ENCODE measurements around the gene CEP192. TPM values are rescaled to one million over a fixed set of nuclear protein-coding genes. Genes with fewer than 3 reads are reported as not detected.

CEP192 gene
- total and polyA plus RNA-seq, 2 donors from 2014 or later = 4.9 to 31.7 TPM

- Histone ChIP-seq H3K4me3 (ENCODE audit: low read length in 3 of 3) (no peak overlapping the region), H3K36me3 (ENCODE audit: control insufficient read depth in 2 of 3, insufficient read depth in 3 of 3, low read length in 3 of 3) (peaks cover 4 to 11% (median 8%) of the 10 kb centered on the region in 3 donors), H3K27me3 (ENCODE audit: control insufficient read depth, insufficient read depth, low read length) (no peaks in the 10 kb centered on the region), H3K9me3 (ENCODE audit: control insufficient read depth in 2 of 3, insufficient read depth in 1 of 3, low read length in 3 of 3) (no peaks in the 10 kb centered on the region), H3K27ac (ENCODE audit: low read depth in 2 of 2, low read length in 2 of 2) (no peak overlapping the region), H3K4me1 (ENCODE audit: control insufficient read depth in 2 of 3, insufficient read depth in 2 of 3, low read depth in 1 of 3, low read length in 3 of 3) (no peaks in the 10 kb centered on the region), H3K9ac (ENCODE audit: low read length in 3 of 3) (no peak overlapping the region)
- intact Hi-C loops (cut with DNase I) = no loop called here
- TF ChIP-seq CTCF (IDR thresholded peaks at IDR 0.05; ENCODE audit: borderline replicate concordance, extremely low read depth, insufficient read depth) = no peak
- DNase-seq = no peak
- FAIRE-seq = no peak
These were observed 119.4 kb downstream of the CEP192 start for GRCh38 chr18:13110559-13110958.

- Histone ChIP-seq H3K9me3 (ENCODE audit: control insufficient read depth in 2 of 3, insufficient read depth in 1 of 3, low read length in 3 of 3) (no peaks in the 10 kb centered on the region), H3K4me1 (ENCODE audit: control insufficient read depth in 2 of 3, insufficient read depth in 2 of 3, low read depth in 1 of 3, low read length in 3 of 3) (no peaks in the 10 kb centered on the region), H3K27me3 (ENCODE audit: control insufficient read depth, insufficient read depth, low read length) (no peaks in the 10 kb centered on the region), H3K36me3 (ENCODE audit: control insufficient read depth in 2 of 3, insufficient read depth in 3 of 3, low read length in 3 of 3) (peaks cover 0 to 8% (median 6%) of the 10 kb centered on the region in 3 donors), H3K4me3 (ENCODE audit: low read length in 3 of 3) (no peak overlapping the region), H3K9ac (ENCODE audit: low read length in 3 of 3) (no peak overlapping the region), H3K27ac (ENCODE audit: low read depth in 2 of 2, low read length in 2 of 2) (no peak overlapping the region)
- no peak for FAIRE-seq
- intact Hi-C loops (cut with DNase I) = no loop called here
- peak; percentile 23 for TF ChIP-seq CTCF (IDR thresholded peaks at IDR 0.05; ENCODE audit: borderline replicate concordance, extremely low read depth, insufficient read depth)
- DNase-seq = peak; percentile 74 to 88 (median 84)
These were observed 121.8 kb downstream of the CEP192 start for GRCh38 chr18:13112982-13113381.

GRCh38 chr18:13120255-13120654 is 129.1 kb downstream of the CEP192 start:
- H3K27me3 ChIP-seq (ENCODE audit: control insufficient read depth, insufficient read depth, low read length) = no peaks in the 10 kb centered on the region
- H3K4me3 ChIP-seq (ENCODE audit: low read length in 3 of 3) = no peak overlapping the region
- no peaks in the 10 kb centered on the region for H3K4me1 ChIP-seq (ENCODE audit: control insufficient read depth in 2 of 3, insufficient read depth in 2 of 3, low read depth in 1 of 3, low read length in 3 of 3)
- TF ChIP-seq CTCF (IDR thresholded peaks at IDR 0.05; ENCODE audit: borderline replicate concordance, extremely low read depth, insufficient read depth) = no peak
- H3K27ac ChIP-seq (ENCODE audit: low read depth in 2 of 2, low read length in 2 of 2) = no peak overlapping the region
- H3K9me3 ChIP-seq (ENCODE audit: control insufficient read depth in 2 of 3, insufficient read depth in 1 of 3, low read length in 3 of 3) = no peaks in the 10 kb centered on the region
- no peak for FAIRE-seq
- no peak overlapping the region for H3K9ac ChIP-seq (ENCODE audit: low read length in 3 of 3)
- DNase-seq = peak in 2 of 5 donors; percentile 68
- H3K36me3 ChIP-seq (ENCODE audit: control insufficient read depth in 2 of 3, insufficient read depth in 3 of 3, low read length in 3 of 3) = peaks cover 0 to 6% (median 0%) of the 10 kb centered on the region in 3 donors
- intact Hi-C loops (cut with DNase I) = no loop called here

DNA sequence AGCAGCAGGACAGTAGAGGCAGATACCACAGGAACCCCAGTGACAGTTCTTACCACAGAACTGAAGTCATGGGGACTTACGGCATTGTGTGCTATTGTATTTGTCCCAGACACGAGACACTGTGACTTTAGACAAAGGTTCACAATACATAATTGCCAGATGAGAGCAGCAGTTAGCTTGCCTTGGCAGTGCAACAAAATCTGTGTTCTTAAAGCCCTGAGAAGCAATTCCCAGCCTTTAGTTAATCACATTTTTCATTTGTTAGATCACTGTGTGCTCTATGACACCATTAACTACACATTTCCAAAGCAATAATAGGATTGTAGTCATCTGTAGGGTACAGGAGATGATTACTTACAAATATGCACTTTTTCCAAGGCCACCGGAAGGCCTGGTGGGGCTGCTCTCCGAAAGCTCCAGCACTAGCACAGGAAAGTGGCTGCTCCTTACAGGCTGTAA is 129.8 kb downstream of the CEP192 start:
- Histone ChIP-seq H3K4me3 (ENCODE audit: low read length in 3 of 3) (no peak overlapping the region), H3K36me3 (ENCODE audit: control insufficient read depth in 2 of 3, insufficient read depth in 3 of 3, low read length in 3 of 3) (peaks cover 0 to 6% (median 0%) of the 10 kb centered on the region in 3 donors), H3K4me1 (ENCODE audit: control insufficient read depth in 2 of 3, insufficient read depth in 2 of 3, low read depth in 1 of 3, low read length in 3 of 3) (no peaks in the 10 kb centered on the region), H3K27ac (ENCODE audit: low read depth in 2 of 2, low read length in 2 of 2) (no peak overlapping the region), H3K9me3 (ENCODE audit: control insufficient read depth in 2 of 3, insufficient read depth in 1 of 3, low read length in 3 of 3) (no peaks in the 10 kb centered on the region), H3K27me3 (ENCODE audit: control insufficient read depth, insufficient read depth, low read length) (no peaks in the 10 kb centered on the region), H3K9ac (ENCODE audit: low read length in 3 of 3) (no peak overlapping the region)
- no peak for FAIRE-seq
- no peak for TF ChIP-seq CTCF (IDR thresholded peaks at IDR 0.05; ENCODE audit: borderline replicate concordance, extremely low read depth, insufficient read depth)
- intact Hi-C loops (cut with DNase I) = no loop called here
- peak in 1 of 5 donors; percentile 29 for DNase-seq
